GM12878 (cell line): Measurements from ENCODE around the gene ITGA11. TPM values are rescaled to one million over a fixed set of nuclear protein-coding genes. Genes with fewer than 3 reads are reported as not detected.

Experiments
- ATAC-seq: fragments of 200-7000 bp; cut with Tn5 transposase; 3 replicates; pipeline ENCODE4 v1.9.1; 2020; ENCODE audit warnings: mild to moderate bottlenecking, moderate library complexity
- BruUV-seq: library from RNA; stranded (reverse); fragments of 400-500 nt; replicated peaks from 2 replicates; lab custom pipeline; 2021; lab: Mats Ljungman, UMichigan
- CTCF ChIA-PET: fragments of 300-600 bp; sonication (Branson Sonifier 250); formaldehyde crosslinking; extraction: SDS; loops from one replicate; lab custom pipeline; 2021; ENCODE audit warnings: inconsistent platforms; lab: Yijun Ruan, JAX
- POLR2A ChIA-PET: fragments of 350-600 bp; formaldehyde crosslinking; extraction: SDS; loops from one replicate; lab custom pipeline; 2021; ENCODE audit warnings: inconsistent platforms; lab: Charles Lee
- RAD21 ChIA-PET: fragments of 300-600 bp; sonication (Branson Sonifier 250); formaldehyde crosslinking; loops from one replicate; lab custom pipeline; 2023; ENCODE audit warnings: antibody characterized with exemption; ENCODE audit not compliant: unreplicated experiment; lab: Charles Lee
- SMC1A ChIA-PET: fragments of 300-600 bp; sonication (Branson Sonifier 250); formaldehyde crosslinking; loops from one replicate; lab custom pipeline; 2023; ENCODE audit not compliant: unreplicated experiment, uncharacterized antibody; lab: Charles Lee
- DNase-seq: peaks from one replicate; pipeline ENCODE4 v3.0.0-alpha.2; 2011; ENCODE audit warnings: low read depth, low spot score
- FAIRE-seq: peaks from 3 replicates; lab custom pipeline; 2011; peaks lifted over from hg19 to GRCh38; lab: Jason Lieb, UNC
- H2AFZ ChIP-seq: 2 replicates; pipeline ENCODE4 v1.6.0; 2011; ENCODE audit warnings: low read depth, low read length, control low read depth; ENCODE audit not compliant: control insufficient read depth
- H3K27ac ChIP-seq: 2 replicates; pipeline ENCODE4 v1.5.1; 2011; ENCODE audit warnings: control low read depth; ENCODE audit not compliant: control insufficient read depth, insufficient read depth
- H3K27me3 ChIP-seq, 2 experiments: replicated peaks in 1 of 2; 2 replicates each; pipeline versions ENCODE4 v1.6.0 to v1.6.1; 2011; ENCODE audit warnings: low read length in 1 of 2; ENCODE audit not compliant: control insufficient read depth in 2 of 2, insufficient read depth in 2 of 2
- H3K36me3 ChIP-seq, 2 experiments: 2 replicates each; pipeline ENCODE4 v1.5.1; 2011; ENCODE audit warnings: low read length in 1 of 2; ENCODE audit not compliant: control insufficient read depth in 2 of 2, insufficient read depth in 2 of 2
- H3K4me1 ChIP-seq: 2 replicates; pipeline ENCODE4 v1.6.1; 2011; ENCODE audit warnings: mild to moderate bottlenecking, low read length, moderate library complexity, mixed read lengths; ENCODE audit not compliant: control insufficient read depth, insufficient read depth
- H3K4me2 ChIP-seq: 2 replicates; pipeline ENCODE4 v1.6.0; 2011; ENCODE audit warnings: control low read depth; ENCODE audit not compliant: control insufficient read depth, insufficient read depth
- H3K4me3 ChIP-seq: fragments of 200-600 bp; sonication (generic); 2 replicates; pipeline ENCODE4 v1.5.1; 2016
- H3K79me2 ChIP-seq: 2 replicates; pipeline ENCODE4 v1.6.0; 2011; ENCODE audit warnings: low read length; ENCODE audit not compliant: control insufficient read depth, insufficient read depth
- H3K9ac ChIP-seq: 2 replicates; pipeline ENCODE4 v1.8.0; 2011; ENCODE audit warnings: low read length, control low read depth, mixed read lengths; ENCODE audit not compliant: control insufficient read depth, insufficient read depth
- H3K9me3 ChIP-seq: replicated peaks from 3 replicates; pipeline ENCODE4 v1.5.1; 2011; ENCODE audit warnings: mild to moderate bottlenecking, low read length; ENCODE audit not compliant: control insufficient read depth, insufficient read depth
- H4K20me1 ChIP-seq: 2 replicates; pipeline ENCODE4 v1.6.0; 2011; ENCODE audit not compliant: control insufficient read depth, insufficient read depth
- BCL11A ChIP-seq: IDR thresholded peaks from 2 replicates; pipeline ENCODE4 v1.6.1; 2011; ENCODE audit warnings: low read depth, low read length
- CBX5 ChIP-seq: sonication (generic); IDR thresholded peaks from 2 replicates; pipeline ENCODE4 v1.6.1; 2016; ENCODE audit warnings: low read depth, moderate library complexity, mild to moderate bottlenecking, inconsistent platforms
- IRF3 ChIP-seq: fragments of 450-650 bp; IDR thresholded peaks from 2 replicates; pipeline ENCODE4 v1.6.1; 2014; ENCODE audit warnings: mild to moderate bottlenecking
- MTA3 ChIP-seq: IDR thresholded peaks from 2 replicates; pipeline ENCODE4 v1.6.1; 2012; ENCODE audit warnings: low read length, inconsistent platforms, borderline replicate concordance
- NR2F1 ChIP-seq: fragments of 450-650 bp; conservative IDR thresholded peaks from 2 replicates; pipeline ENCODE4 v1.6.1; 2017; ENCODE audit warnings: mild to moderate bottlenecking
- PML ChIP-seq: IDR thresholded peaks from 2 replicates; pipeline ENCODE4 v1.6.1; 2012; ENCODE audit warnings: low read length, inconsistent platforms
- POU2F2 ChIP-seq: IDR thresholded peaks from 3 replicates; pipeline ENCODE4 v1.6.1; 2011; ENCODE audit warnings: low read depth, mild to moderate bottlenecking, low read length, borderline replicate concordance
- SMAD1 ChIP-seq: fragments of 450-650 bp; IDR thresholded peaks from 2 replicates; pipeline ENCODE4 v1.6.1; 2018; ENCODE audit warnings: mild to moderate bottlenecking, low read depth; ENCODE audit not compliant: partially characterized antibody
- WRNIP1 ChIP-seq: IDR thresholded peaks from 2 replicates; pipeline ENCODE4 v1.6.1; 2011; ENCODE audit warnings: low read depth, low read length, improper control_type of control experiment, borderline replicate concordance
- ZBTB33 ChIP-seq: fragments of 450-650 bp; IDR thresholded peaks from 2 replicates; pipeline ENCODE4 v1.6.1; 2017; ENCODE audit warnings: mild to moderate bottlenecking
- ZBTB40 ChIP-seq: fragments of 450-650 bp; IDR thresholded peaks from 2 replicates; pipeline ENCODE4 v1.6.1; 2016; ENCODE audit warnings: mild to moderate bottlenecking, moderate library complexity, borderline replicate concordance
- WGBS: methylation state at CpG from one replicate; pipeline ENCODE4 v1.1.6; 2016; ENCODE audit warnings: low lambda C conversion rate; ENCODE audit not compliant: insufficient replicate concordance, insufficient coverage; ENCODE audit errors: missing lambda C conversion rate; 5-methylcytosine and 5-hydroxymethylcytosine counted together
- in situ Hi-C: fragments of 300-500 bp; cut with MboI; formaldehyde crosslinking; loops from 9 replicates; pipeline ENCODE4 v1.14.3; 2018; ENCODE audit warnings: mixed read lengths
- intact Hi-C: fragments of 100-400 bp; cut with micrococcal nuclease; formaldehyde crosslinking; loops from one replicate; pipeline ENCODE4 v1.14.2; 2022; ENCODE audit not compliant: unreplicated experiment
- polyA plus RNA-seq, 11 experiments: library from polyadenylated mRNA; depleted of rRNA in 4 of 11; unstranded in 6 of 11; stranded (reverse) in 5 of 11; fragments of >200 nt; fragmentation: Nextera tagmentation in 4 of 11; fragmentation: Illumina TruSeq in 1 of 11; extraction: Ambion mirVana in 4 of 11; extraction: Trizol in 1 of 11; gene quantifications; 1 replicate in 1 of 11; 2 replicates in 10 of 11; pipeline versions ENCODE4 v1.2.1 to v1.2.3, GENCODE V29; 2011 to 2016; ENCODE audit warnings: inconsistent platforms in 2 of 11, missing spikeins in 2 of 11, low read depth in 1 of 11
- total RNA-seq, 4 experiments: library from RNA; depleted of rRNA in 3 of 4; stranded (reverse); fragments of >200 nt in 3 of 4; fragmentation: Illumina TruSeq in 1 of 4; extraction: Trizol in 1 of 4; gene quantifications; 2 replicates each; pipeline versions ENCODE4 v1.2.1 to v1.2.3, GENCODE V29; 2013 to 2021

Gene ITGA11
- total and polyA plus RNA-seq, 10 of the 15 experiments (the other 5 are each of a cell fraction or from before 2014, with no cell fraction given), result under 0.01 to 0.36 (median 0.13) TPM; not detected in 1

GRCh38 chr15:68417897-68418296 is 14.1 kb downstream of the ITGA11 start:
- WGBS, result 0% methylated on average over 2 of the region's 2 CpGs
- intact Hi-C loops, result no loop called here
- BruUV-seq, result no TSS peak
- ChIA-PET CTCF (no interaction called here), POLR2A (no interaction called here), SMC1A (no interaction called here)
- Histone ChIP-seq H3K27me3 (no peaks in the 10 kb centered on the region; a peak in 1 of 4 replicates), H3K4me1 (no peaks in the 10 kb centered on the region), H3K4me3 (no peak overlapping the region), H3K9ac (no peak overlapping the region), H3K9me3 (no peaks in the 10 kb centered on the region), H3K27ac (no peak overlapping the region), H4K20me1 (no peaks in the 10 kb centered on the region), H3K36me3 (no peaks in the 10 kb centered on the region), H3K4me2 (no peak overlapping the region)
- FAIRE-seq (no peak), DNase-seq (no peak), ATAC-seq (no peak)
- in situ Hi-C loops, result no loop called here
- TF ChIP-seq MTA3, result no peak
- no peak for TF ChIP-seq BCL11A
- no peak for TF ChIP-seq ZBTB33
- TF ChIP-seq PML, result no peak
- TF ChIP-seq POU2F2, result no peak
- no peak for TF ChIP-seq CBX5
- TF ChIP-seq IRF3, result no peak
- TF ChIP-seq NR2F1, result no peak
- TF ChIP-seq WRNIP1, result no peak
- no peak for TF ChIP-seq SMAD1
- TF ChIP-seq ZBTB40, result no peak
- TF ChIP-seq, all 136 proteins: peak for 0
- RAD21 ChIA-PET, result no interaction called here
- H3K79me2 ChIP-seq, result no peaks in the 10 kb centered on the region
- no peak overlapping the region for H2AFZ ChIP-seq
